Amygdala (tissue), 56 donors: ENCODE measurements around the gene ADPRM.
"Not testable (repeated sequence)": the region's sequence is repeated elsewhere in the genome, so short reads cannot be mapped to it uniquely, and the experiment has no call there.

Experiments
- DNase-seq, 56 donors: peaks; one replicate each; lab custom pipeline; 2025; lab: John Stamatoyannopoulos, UW

Gene ADPRM, protein sequence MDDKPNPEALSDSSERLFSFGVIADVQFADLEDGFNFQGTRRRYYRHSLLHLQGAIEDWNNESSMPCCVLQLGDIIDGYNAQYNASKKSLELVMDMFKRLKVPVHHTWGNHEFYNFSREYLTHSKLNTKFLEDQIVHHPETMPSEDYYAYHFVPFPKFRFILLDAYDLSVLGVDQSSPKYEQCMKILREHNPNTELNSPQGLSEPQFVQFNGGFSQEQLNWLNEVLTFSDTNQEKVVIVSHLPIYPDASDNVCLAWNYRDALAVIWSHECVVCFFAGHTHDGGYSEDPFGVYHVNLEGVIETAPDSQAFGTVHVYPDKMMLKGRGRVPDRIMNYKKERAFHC

DNA sequence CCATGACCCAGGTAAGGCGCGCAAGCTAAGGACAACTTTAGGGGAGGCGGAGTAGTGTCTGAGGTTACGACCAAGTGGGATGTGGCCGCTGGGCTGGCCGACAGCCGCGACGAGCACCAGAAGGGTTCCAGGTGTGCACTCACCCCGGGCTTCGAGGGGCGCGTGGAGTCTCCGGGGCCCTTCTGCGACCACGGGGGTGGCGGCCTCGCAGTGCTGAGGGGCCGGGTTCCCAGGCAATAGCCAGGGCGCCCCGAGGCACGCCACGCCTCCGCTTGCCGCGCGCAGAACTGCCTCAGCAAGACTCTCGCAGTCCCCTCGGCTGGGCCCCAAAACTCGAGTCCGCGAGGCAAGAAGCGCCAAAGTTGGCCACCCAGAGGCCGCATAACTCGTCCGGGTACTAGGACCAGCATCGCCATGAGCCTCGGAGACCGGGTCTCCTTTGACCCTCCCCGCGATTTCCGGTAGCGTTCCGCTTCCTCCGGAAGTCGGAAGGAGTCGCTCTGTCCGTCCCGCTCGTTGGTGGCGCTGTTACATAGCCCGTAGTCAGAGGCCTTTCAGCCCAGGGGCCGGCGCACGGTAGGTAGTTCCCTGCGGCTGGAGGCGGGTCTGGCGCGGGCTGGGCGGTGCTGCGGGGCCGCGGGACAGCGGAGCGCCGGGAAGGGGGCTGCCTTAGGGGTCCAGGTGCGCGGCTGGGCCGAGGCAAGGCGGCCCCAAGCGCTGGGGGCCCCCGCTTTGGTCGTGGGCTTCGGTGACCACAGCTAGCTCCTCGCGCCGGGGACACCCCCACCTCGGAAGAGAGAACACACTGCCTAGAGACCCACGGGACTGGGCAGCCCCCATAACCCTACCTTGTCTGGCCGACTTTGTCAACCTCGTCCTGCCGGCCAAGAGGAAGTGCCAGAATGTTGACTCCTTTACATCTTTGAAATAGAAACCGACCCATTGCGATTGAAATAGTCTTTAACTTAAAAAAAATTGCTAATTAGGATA, at the start of gene ADPRM, which contains the start of gene SCO1:
Gene ADPRM, plus strand, starts transcription at position 503 of the 990 bp plus-strand sequence. CDS start 7,333 bp downstream, outside the sequence.
Gene SCO1, minus strand, starts transcription at position 442 of the 990 bp plus-strand sequence. Its CDS starts 26 bp downstream, at position 416.
- peak; percentile 54 to 95 (median 88) for DNase-seq

DNA sequence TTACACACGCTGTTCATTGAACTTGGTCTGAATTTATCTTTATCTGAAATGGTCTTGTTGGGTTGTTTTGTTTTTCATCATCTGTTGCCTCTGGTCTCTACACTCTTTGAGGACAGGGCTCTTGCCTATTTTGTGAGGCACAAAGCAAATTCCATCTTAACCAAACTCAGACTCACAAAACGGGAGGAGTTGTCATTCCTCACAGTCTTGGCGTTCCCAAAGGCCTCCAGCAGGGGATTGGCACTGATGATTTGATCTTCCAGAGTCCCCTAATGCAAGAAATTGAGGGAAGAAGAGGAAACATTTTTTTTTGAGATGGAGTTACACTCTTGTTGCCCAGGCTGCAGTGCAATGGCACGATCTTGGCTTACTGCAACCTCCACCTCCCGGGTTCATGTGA, 49.0 kb upstream of the ADPRM start:
- no peak for DNase-seq

- no peak for DNase-seq
Measured at GRCh38 chr17:10648956-10649355, 48.4 kb upstream of the ADPRM start.

DNA sequence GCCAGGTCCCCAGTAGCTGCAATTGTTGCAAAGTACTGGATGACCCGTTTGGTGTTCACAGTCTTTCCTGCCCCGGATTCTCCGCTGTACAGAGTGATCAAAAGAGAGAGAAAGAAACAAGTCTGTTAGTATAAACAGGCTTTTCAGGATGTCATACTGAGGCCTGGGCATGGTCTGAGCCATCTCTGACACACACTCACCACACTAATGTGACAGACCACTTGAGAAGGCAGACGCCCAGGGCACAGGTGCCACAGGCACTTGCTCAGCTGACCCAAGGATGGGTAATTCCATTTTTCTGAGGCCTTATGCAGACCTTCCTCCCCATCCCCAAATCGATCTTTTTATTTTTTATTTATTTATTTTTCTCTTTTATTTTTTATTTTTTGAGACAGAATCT, 47.8 kb upstream of the ADPRM start:
- no peak for DNase-seq

DNA sequence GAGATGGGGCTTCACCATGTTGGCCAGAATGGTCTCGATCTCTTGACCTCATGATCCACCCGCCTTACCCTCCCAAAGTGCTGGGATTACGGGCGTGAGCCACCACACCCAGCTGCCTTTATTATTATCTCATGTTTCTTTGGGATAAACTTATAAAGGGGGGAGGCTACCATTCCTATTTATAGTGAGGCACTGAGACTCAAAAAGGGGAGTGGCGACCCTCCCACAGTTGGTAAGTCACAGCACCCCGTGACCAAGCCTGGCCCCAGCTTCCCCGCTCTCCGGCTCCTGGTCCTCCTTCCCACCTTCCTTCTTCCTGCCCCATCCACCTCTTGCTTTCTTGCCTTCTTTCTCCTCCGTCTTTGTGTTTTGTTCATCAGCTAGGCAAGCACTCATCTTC, 45.5 kb upstream of the ADPRM start:
- no peak for DNase-seq

DNA sequence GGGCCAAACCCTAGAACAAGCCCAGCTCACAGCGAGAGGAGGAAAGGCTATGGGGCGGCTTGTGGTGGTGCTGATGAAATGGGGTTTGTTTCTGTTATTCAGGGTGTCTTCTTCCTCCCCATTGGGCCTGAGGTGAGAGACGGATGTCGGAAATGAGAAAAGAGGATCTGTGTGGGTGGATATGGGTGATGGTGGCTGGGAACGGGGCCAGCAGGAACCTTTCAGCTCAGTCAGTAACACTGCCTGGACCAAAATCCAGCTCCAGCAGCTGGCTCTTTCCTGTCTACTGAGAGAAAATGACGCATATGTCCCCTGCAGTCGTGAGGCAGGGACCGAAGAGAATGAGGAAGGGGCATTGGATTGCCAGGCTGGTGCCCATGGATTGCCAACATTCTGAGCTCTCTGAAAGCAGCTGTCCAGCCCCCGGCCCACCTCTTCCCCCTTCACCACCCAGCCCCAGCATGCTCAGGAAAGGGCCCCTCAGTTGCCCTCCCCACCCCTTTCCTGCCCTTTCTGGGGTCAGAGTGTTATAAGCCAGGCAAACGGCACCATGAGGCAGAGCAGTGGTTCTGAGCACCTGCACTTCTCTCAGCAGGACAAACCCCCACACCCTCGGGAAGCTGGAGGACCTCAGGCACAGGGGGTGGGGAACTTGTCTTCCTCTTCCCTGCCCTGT, 44.3 kb upstream of the ADPRM start:
- DNase-seq: peak in 2 of 56 donors; percentile 7 to 11

- DNase-seq: no peak
Measured at GRCh38 chr17:10653987-10654386, 43.4 kb upstream of the ADPRM start.

DNA sequence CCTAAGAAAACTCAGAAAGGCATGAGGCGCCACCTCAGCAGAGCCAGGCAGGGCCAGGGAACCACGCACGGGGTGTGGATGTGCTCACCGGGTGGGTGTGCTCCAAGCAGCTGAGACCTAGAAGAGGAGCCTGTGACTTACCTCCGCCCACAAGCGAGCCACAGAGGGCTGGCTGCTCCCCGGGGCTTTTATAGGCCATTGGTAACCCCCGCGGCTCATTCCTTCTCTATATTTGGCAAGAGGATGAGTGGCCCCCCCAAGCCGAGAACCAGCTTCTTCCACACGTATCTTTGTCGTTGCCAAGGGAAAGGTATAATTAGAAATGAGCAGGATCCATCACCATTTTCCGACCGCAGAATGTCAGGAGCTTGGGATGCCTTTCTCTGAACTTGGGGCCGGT, 40.2 kb upstream of the ADPRM start, which contains the start of gene MYH3:
Gene MYH3, minus strand, starts transcription at position 162 of the 400 bp plus-strand sequence. CDS start 2,245 bp downstream, outside the sequence.
- peak in 2 of 56 donors; percentile 5 to 29 for DNase-seq

GRCh38 chr17:10657879-10658278, 39.5 kb upstream of the ADPRM start:
- no peak for DNase-seq

- DNase-seq: no peak
Measured at GRCh38 chr17:10661437-10661836, 36.0 kb upstream of the ADPRM start.

GRCh38 chr17:10663231-10663630, 34.2 kb upstream of the ADPRM start:
- no peak for DNase-seq

DNA sequence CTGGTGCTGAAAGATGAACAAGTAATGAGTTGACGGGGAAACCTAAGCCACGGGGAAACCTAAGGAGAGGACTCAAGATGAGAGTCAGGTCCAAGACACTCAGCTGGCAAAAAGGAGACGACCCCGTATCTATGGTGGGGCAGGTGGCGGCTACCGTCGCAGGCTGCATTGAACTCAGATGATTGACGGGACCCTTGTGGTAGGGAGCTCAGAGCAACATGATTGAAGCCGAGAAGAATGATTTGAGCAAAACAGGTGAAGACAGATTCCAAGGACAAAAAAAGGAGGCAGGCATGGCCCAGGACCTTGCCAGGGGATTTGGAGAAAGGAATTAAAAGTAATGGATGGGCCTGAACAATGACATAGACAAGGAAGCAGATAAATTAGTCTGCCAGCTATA, 32.8 kb upstream of the ADPRM start:
- DNase-seq: no peak

DNA sequence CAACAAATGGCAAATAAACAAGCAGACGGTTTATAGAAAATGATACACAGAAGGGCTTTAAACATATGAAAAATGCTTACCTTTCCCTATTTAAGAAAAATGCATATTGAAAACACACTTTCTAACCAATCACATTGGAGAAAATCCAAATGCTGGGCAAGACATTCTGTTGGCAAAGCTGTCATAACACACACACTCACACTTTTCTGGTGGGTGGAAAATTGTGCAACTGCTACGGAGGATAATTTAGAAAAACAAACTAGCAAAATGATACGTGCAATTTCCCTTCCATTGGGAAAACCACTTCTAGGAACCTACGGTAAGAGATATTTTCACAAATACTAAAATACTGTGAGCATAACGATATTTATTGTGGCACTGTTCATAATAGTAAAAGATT, 30.5 kb upstream of the ADPRM start:
- no peak for DNase-seq

DNA sequence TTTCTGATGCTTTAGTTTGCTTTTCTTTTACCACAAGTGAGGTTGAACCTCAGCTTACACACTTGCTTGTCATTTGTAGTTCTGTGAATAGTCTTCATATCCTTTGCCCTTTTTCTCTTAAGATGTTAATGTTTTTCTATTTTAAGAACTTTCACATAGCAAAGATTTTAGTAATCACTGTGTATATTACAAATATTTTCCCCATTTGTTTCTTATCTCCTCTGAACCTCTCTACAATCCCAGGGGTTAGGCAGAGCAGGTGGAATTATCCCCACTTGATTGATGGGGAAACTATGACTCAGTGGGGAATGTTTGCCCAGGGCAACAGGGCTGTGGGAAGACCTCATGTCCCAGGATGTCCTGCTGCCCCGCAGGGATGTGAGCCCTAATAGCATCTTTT, 28.6 kb upstream of the ADPRM start:
- no peak for DNase-seq

GRCh38 chr17:10673312-10673711, 24.1 kb upstream of the ADPRM start:
- no peak for DNase-seq

DNA sequence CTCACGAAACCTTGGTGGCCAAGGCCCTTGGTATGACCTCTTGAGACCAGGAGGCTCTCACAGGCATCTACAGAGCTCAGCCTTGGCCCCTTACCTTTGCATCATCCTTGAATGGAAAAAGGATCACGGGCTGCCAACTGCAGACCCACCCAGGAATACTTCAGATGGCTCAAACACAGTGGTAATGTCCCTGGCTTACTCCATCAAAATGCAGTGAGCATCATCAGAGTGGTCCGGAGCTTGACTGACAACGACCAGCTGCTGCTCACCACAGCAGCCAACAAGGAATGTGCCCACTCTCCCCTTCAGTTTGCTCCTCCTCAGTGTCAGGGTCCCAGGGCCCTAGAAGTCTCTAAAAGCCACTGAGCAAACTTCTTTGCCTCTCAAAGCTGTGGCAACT, 22.7 kb upstream of the ADPRM start:
- DNase-seq: no peak

DNA sequence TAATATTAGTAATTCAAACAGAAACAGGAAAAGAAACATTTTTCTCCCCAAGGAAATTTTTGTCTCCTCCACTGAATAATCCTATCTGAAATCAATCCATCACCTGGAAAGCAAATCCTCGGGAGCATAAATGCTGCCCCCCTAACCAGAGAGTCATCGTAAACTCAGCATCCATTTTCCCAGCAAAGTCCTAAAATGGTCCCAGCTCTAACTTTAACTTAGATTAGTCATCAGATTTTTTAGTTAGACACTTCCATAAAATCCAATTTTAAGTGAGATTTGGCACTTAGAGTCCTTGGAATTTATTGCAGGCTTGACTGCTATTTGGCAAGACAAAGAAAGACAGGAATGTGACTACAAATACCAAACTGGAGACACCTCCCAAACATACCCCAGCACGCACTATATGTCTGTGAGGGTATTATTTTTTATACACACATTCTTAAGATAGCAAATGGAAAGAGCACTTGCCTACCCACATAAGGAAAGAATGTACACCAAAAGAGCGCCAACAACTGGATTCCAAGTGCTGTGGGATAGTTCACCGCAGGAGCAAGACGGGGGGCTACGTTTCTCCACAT, 15.4 kb upstream of the ADPRM start:
- no peak for DNase-seq

DNA sequence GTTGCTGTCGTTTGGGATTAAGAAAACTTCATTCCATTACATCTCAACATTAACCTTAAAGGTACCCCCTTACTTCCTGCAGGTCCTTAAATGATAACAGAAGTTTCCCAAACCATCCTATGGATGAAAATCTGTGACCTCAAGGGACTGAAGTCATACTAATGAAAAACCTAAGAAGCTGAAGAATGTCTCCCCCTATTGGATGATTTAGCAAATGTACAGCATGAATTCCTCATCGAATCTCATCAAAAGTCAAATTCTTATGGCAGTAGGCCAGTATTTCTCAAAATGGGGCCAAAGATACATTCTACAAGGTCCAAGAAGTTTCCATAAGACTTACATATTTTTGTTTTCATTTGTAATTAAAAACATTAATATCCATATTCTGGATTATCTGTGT, 13.5 kb upstream of the ADPRM start:
- no peak for DNase-seq

DNA sequence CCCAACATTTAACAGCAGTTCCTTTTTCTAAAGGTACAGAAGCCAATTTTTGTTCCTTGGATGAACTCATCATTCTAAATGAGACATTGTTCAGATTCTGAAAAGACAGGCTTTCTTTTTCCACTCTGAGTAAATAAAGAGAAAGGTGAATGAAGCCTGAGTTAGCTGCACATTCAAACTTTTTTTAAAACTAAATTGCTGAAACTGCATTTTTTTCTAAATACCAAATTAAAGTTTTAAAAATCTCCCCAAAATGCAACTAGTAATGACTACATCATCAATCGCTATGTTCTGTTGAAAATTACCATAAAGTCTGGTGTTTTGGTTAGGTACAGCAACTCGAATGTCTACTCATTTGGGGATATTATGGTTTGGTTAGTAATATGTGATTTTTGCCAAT, 9.9 kb upstream of the ADPRM start:
- DNase-seq: no peak

DNA sequence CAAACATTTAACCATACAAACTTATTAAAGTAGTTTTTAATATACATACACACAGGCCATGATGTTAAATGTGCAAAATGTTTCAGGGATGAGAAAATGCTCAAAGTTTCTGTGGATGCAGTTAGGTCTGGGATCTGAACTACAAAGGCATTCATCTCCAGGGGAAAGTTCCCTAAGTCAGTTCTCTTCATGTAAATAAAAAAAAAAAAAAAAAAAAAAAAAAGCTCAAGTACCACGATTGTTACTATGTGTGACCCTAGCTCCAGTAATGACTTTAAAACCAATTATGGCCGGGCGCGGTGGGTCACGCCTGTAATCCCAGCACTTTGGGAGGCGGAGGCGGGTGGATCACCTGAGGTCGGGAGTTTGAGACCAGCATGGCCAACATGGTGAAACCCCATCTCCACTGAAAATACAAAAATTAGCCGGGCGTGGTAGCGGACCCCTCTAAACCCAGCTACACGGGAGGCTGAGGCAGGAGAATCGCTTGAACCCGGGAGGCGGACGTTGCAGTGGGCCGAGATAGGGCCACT, 1.5 kb upstream of the ADPRM start:
- not testable (repeated sequence) for DNase-seq
